HCT116 (cell line): ENCODE measurements around the gene PPP6R3. TPM values are rescaled to one million over a fixed set of nuclear protein-coding genes. Genes with fewer than 3 reads are reported as not detected.
"Not testable (repeated sequence)": the region's sequence is repeated elsewhere in the genome, so short reads cannot be mapped to it uniquely, and the experiment has no call there.

Experiments
- ATAC-seq: fragments of 200-7000 bp; cut with Tn5 transposase; 2 replicates; pipeline ENCODE4 v1.9.1; 2020; ENCODE audit warnings: mild to moderate bottlenecking, moderate library complexity
- BruUV-seq: library from RNA; stranded (reverse); fragments of 400-500 nt; replicated peaks from 2 replicates; lab custom pipeline; 2021; lab: Mats Ljungman, UMichigan
- CTCF ChIA-PET: fragments of 300-600 bp; sonication (Branson Sonifier 250); formaldehyde crosslinking; loops from one replicate; lab custom pipeline; 2021; ENCODE audit warnings: antibody characterized with exemption; lab: Charles Lee
- POLR2A ChIA-PET: fragments of 300-600, 350-600 bp; sonication (Branson Sonifier 250); formaldehyde crosslinking; loops from one replicate; lab custom pipeline; 2021; ENCODE audit warnings: antibody characterized with exemption; lab: Charles Lee
- RAD21 ChIA-PET, 2 experiments: fragments of 300-600 bp; sonication (Branson Sonifier 250); formaldehyde crosslinking; loops; one replicate each; lab custom pipeline; 2023; ENCODE audit warnings: low total read pairs in 2 of 2; ENCODE audit not compliant: uncharacterized antibody in 2 of 2, unreplicated experiment in 2 of 2, low non-redundant PET in 1 of 2; lab: Charles Lee
- DNase-seq: peaks from one replicate; pipeline ENCODE4 v3.0.0-alpha.2; 2010; ENCODE audit warnings: low read depth, low spot score
- H2AFZ ChIP-seq: fragments of 200-600 bp; shearing (Covaris generic), sonication (generic); 2 replicates; pipeline ENCODE4 v1.6.1; 2017; ENCODE audit warnings: low read depth, mixed run types, mixed read lengths, antibody characterized with exemption, low read length; ENCODE audit not compliant: poor library complexity, severe bottlenecking
- H3K27ac ChIP-seq: 2 replicates; pipeline ENCODE4 v1.5.1; 2012; ENCODE audit warnings: low read depth, low read length
- H3K27me3 ChIP-seq: fragments of 200-600 bp; sonication (generic); 2 replicates; pipeline ENCODE4 v1.6.1; 2016; ENCODE audit warnings: mixed run types, low read length, mixed read lengths; ENCODE audit not compliant: insufficient read depth
- H3K36me3 ChIP-seq, 2 experiments: fragments of 200-500 bp in 1 of 2; fragments of 200-600 bp in 1 of 2; sonication (Bioruptor generic) in 1 of 2; sonication (generic) in 1 of 2; 2 replicates each; pipeline versions ENCODE4 v1.5.1 to v1.6.1; 2014 to 2016; ENCODE audit warnings: low read length in 2 of 2, inconsistent platforms in 1 of 2, mixed read lengths in 1 of 2, mixed run types in 1 of 2; ENCODE audit not compliant: insufficient read depth in 2 of 2, control insufficient read depth in 1 of 2
- H3K4me1 ChIP-seq, 2 experiments: fragments of 200-600 bp in 1 of 2; sonication (generic) in 1 of 2; 2 replicates each; pipeline versions ENCODE4 v1.5.1 to v1.6.1; 2012 to 2017; ENCODE audit warnings: low read length in 2 of 2, inconsistent platforms in 1 of 2, mild to moderate bottlenecking in 1 of 2, mixed read lengths in 1 of 2, mixed run types in 1 of 2, moderate library complexity in 1 of 2; ENCODE audit not compliant: insufficient read depth in 2 of 2, control insufficient read depth in 1 of 2
- H3K4me2 ChIP-seq: fragments of 200-600 bp; sonication (generic); 2 replicates; pipeline ENCODE4 v1.6.1; 2017; ENCODE audit warnings: mixed run types, low read length, mixed read lengths
- H3K4me3 ChIP-seq, 2 experiments: fragments of 200-600 bp in 1 of 2; sonication (generic) in 1 of 2; replicated peaks in 1 of 2; 2 replicates each; pipeline ENCODE4 v1.5.1; 2011 to 2016; ENCODE audit warnings: low read length in 2 of 2, control low read depth in 1 of 2, low read depth in 1 of 2, mild to moderate bottlenecking in 1 of 2, mixed read lengths in 1 of 2, mixed run types in 1 of 2
- H3K79me2 ChIP-seq: fragments of 200-600 bp; sonication (generic); 2 replicates; pipeline ENCODE4 v1.6.1; 2017; ENCODE audit warnings: mild to moderate bottlenecking, mixed run types, low read length, moderate library complexity, mixed read lengths; ENCODE audit not compliant: insufficient read depth
- H3K9ac ChIP-seq: fragments of 200-600 bp; sonication (generic); 2 replicates; pipeline ENCODE4 v1.6.1; 2016; ENCODE audit warnings: low read length, mixed read lengths
- H3K9me2 ChIP-seq: fragments of 200-600 bp; sonication (generic), shearing (Covaris generic); 2 replicates; pipeline ENCODE4 v1.6.1; 2017; ENCODE audit warnings: mixed run types, mild to moderate bottlenecking, moderate library complexity; ENCODE audit not compliant: insufficient read depth
- H3K9me3 ChIP-seq, 2 experiments: fragments of 200-500 bp in 1 of 2; fragments of 200-600 bp in 1 of 2; sonication (Bioruptor generic) in 1 of 2; sonication (generic) in 1 of 2; 2 replicates each; pipeline ENCODE4 v1.6.1; 2014 to 2017; ENCODE audit warnings: low read length in 2 of 2, mixed read lengths in 2 of 2, inconsistent platforms in 1 of 2, low read depth in 1 of 2, mild to moderate bottlenecking in 1 of 2, mixed run types in 1 of 2, moderate library complexity in 1 of 2; ENCODE audit not compliant: control insufficient read depth in 1 of 2, insufficient read depth in 1 of 2
- H4K20me1 ChIP-seq: fragments of 200-600 bp; sonication (generic), shearing (Covaris generic); 2 replicates; pipeline ENCODE4 v1.6.1; 2017; ENCODE audit warnings: mixed run types, mild to moderate bottlenecking, moderate library complexity; ENCODE audit not compliant: insufficient read depth
- CEBPB ChIP-seq: IDR thresholded peaks from 2 replicates; pipeline ENCODE4 v1.6.1; 2012; ENCODE audit warnings: low read depth
- CTCF ChIP-seq, 3 experiments: fragments of 200-600 bp in 1 of 3; sonication (generic) in 1 of 3; IDR thresholded peaks in 2 of 3; conservative IDR thresholded peaks in 1 of 3; 2 replicates each; pipeline ENCODE4 v1.5.1; 2012 to 2017; ENCODE audit warnings: low read depth in 2 of 3, low read length in 2 of 3, antibody characterized with exemption in 1 of 3, borderline replicate concordance in 1 of 3, control low read depth in 1 of 3, mild to moderate bottlenecking in 1 of 3, mixed read lengths in 1 of 3, mixed run types in 1 of 3, moderate library complexity in 1 of 3; ENCODE audit not compliant: insufficient read depth in 1 of 3
- JUND ChIP-seq: IDR thresholded peaks from 2 replicates; pipeline ENCODE4 v1.6.1; 2012
- POLR2AphosphoS5 ChIP-seq: IDR thresholded peaks from 2 replicates; pipeline ENCODE4 v1.6.1; 2011; ENCODE audit warnings: mild to moderate bottlenecking, low read depth, low read length, moderate library complexity
- RAD21 ChIP-seq: IDR thresholded peaks from 2 replicates; pipeline ENCODE4 v1.6.1; 2012; ENCODE audit warnings: low read depth, mild to moderate bottlenecking
- ZNF274 ChIP-seq: fragments of 200-500 bp; sonication (Bioruptor generic); IDR thresholded peaks from 2 replicates; pipeline ENCODE4 v1.6.1; 2014; ENCODE audit warnings: mild to moderate bottlenecking, low read depth, low read length, inconsistent platforms
- intact Hi-C: fragments of 100-400 bp; cut with micrococcal nuclease; formaldehyde crosslinking; loops from 2 replicates; pipeline ENCODE4 v1.10.0; 2022
- total RNA-seq: library from RNA; stranded (reverse); gene quantifications from one replicate; pipeline ENCODE4 v1.2.1, GENCODE V29; 2021; ENCODE audit not compliant: unreplicated experiment

Gene PPP6R3
- total RNA-seq, 1 experiment from 2014 or later, result 113 TPM

DNA sequence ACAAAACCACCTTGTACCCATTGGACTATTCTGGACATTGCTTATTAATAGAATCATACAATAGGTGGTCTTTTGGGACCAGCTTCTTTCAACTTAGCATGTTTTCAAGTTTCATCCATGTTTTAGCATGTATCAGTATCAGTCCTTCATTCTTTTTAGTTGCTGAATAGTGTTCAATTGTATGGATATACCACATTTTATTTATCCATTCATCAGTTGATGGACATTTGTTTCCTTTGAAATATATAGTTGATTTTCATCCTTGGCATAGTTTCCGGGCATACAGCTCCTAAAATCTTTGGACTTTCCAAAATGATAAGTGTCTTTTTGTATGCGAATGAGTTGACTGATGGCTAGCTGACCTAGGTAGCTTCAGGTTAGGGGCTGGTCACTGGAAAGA is 12.2 kb downstream of the PPP6R3 start (continued):
- no peak for TF ChIP-seq CTCF (IDR thresholded peaks at IDR 0.05 in 2 of 3, conservative IDR thresholded peaks at IDR 0.05 in 1 of 3; ENCODE audit: borderline replicate concordance in 1 of 3, insufficient read depth in 1 of 3, low read depth in 2 of 3, low read length in 2 of 3)
- no peak for TF ChIP-seq JUND
- no peak for TF ChIP-seq POLR2AphosphoS5
- TF ChIP-seq CEBPB, result no peak

- no peak for DNase-seq
- H3K27ac ChIP-seq, result no peak overlapping the region
- no TSS peak for BruUV-seq
- H3K9me2 ChIP-seq, result no peaks in the 10 kb centered on the region
- intact Hi-C loops, result no loop called here
- no peaks in the 10 kb centered on the region; a peak in 1 of 4 replicates for H3K9me3 ChIP-seq
- TF ChIP-seq ZNF274 (no peak), RAD21 (no peak)
- H3K27me3 ChIP-seq, result no peaks in the 10 kb centered on the region
- peaks cover 0 to 37% of the 10 kb centered on the region in 2 experiments; a peak in 2 of 4 replicates for H3K4me1 ChIP-seq
- H2AFZ ChIP-seq, result no peak overlapping the region
- peaks cover 92% of the 10 kb centered on the region for H3K79me2 ChIP-seq
- H3K4me2 ChIP-seq, result no peak overlapping the region
- no peak overlapping the region for H3K4me3 ChIP-seq
- ChIA-PET CTCF (no interaction called here), RAD21 (no interaction called here), POLR2A (no interaction called here)
- ATAC-seq, result no peak
- peaks cover 23% of the 10 kb centered on the region; the same call in 1 of the 2 replicates for H4K20me1 ChIP-seq
- H3K36me3 ChIP-seq, result peaks cover 0 to 16% of the 10 kb centered on the region in 2 experiments; a peak in 1 of 4 replicates
- no peak overlapping the region for H3K9ac ChIP-seq
These were observed 13.1 kb downstream of the PPP6R3 start for GRCh38 chr11:68473693-68474092.

DNA sequence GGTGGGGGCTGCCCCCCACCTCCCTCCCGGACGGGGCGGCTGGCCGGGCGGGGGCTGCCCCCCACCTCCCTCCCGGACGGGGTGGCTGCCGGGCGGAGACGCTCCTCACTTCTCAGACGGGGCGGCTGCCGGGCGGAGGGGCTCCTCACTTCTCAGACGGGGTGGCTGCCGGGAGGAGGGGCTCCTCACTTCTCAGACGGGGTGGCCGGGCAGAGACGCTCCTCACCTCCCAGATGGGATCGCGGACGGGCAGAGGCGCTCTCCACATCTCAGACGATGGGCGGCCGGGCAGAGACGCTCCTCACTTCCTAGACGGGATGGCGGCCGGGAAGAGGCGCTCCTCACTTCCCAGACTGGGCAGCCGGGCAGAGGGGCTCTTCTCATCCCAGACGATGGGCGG is 15.1 kb downstream of the PPP6R3 start:
- DNase-seq, CTCF ChIA-PET, ATAC-seq, H3K27me3 ChIP-seq, POLR2A ChIA-PET, H3K9me2 ChIP-seq, BruUV-seq, intact Hi-C loops, H3K27ac ChIP-seq, H3K4me3 ChIP-seq, H2AFZ ChIP-seq, H3K9ac ChIP-seq, H3K9me3 ChIP-seq, RAD21 ChIA-PET, H3K4me2 ChIP-seq: not testable (repeated sequence)
- H3K79me2 ChIP-seq, result peaks cover 92% of the 10 kb centered on the region
- peaks cover 0 to 16% of the 10 kb centered on the region in 2 experiments; a peak in 1 of 4 replicates for H3K36me3 ChIP-seq
- peaks cover 16% of the 10 kb centered on the region for H4K20me1 ChIP-seq
- peaks cover 0 to 20% of the 10 kb centered on the region in 2 experiments; a peak in 2 of 4 replicates for H3K4me1 ChIP-seq
